ENCODE data around the gene SH3BP4. TPM values are rescaled to one million over a fixed set of nuclear protein-coding genes. Genes with fewer than 3 reads are reported as not detected.

SH3BP4 gene
- polyA plus RNA-seq, 6 donors from 2014 or later: 0.85 to 2.6 (median 2.2) TPM

GRCh38 chr2:235003096-235003775 lies 51.4 kb downstream of the SH3BP4 start:
- Mint-ChIP-seq H3K4me1 (peaks cover 0 to 8% (median 0%) of the 10 kb centered on the region in 3 donors), H3K27me3 (no peaks in the 10 kb centered on the region), H3K4me3 (peak overlapping the region in 1 of 8 donors; percentile 14), H3K9me3 (peaks cover 0 to 4% (median 0%) of the 10 kb centered on the region in 7 donors), H3K27ac (peak overlapping the region in 2 of 6 donors; percentile 7 to 52), H3K36me3 (no peaks in the 10 kb centered on the region)
- DNase-seq (no peak), ATAC-seq (ENCODE audit: low read depth in 2 of 2) (no peak)

GRCh38 chr2:235004329-235004903 lies 52.6 kb downstream of the SH3BP4 start:
- DNase-seq: no peak
- Mint-ChIP-seq H3K27ac (peak overlapping the region in 1 of 6 donors; percentile 33), H3K4me3 (no peak overlapping the region), H3K4me1 (peaks cover 0 to 20% (median 0%) of the 10 kb centered on the region in 3 donors), H3K9me3 (peaks cover 0 to 4% (median 0%) of the 10 kb centered on the region in 7 donors), H3K27me3 (no peaks in the 10 kb centered on the region), H3K36me3 (no peaks in the 10 kb centered on the region)
- no peak for ATAC-seq (ENCODE audit: low read depth in 2 of 2)

GRCh38 chr2:235005023-235005422 lies 53.2 kb downstream of the SH3BP4 start:
- Mint-ChIP-seq H3K4me1 (peaks cover 0 to 23% (median 0%) of the 10 kb centered on the region in 3 donors), H3K36me3 (no peaks in the 10 kb centered on the region), H3K27ac (no peak overlapping the region), H3K4me3 (no peak overlapping the region), H3K27me3 (no peaks in the 10 kb centered on the region), H3K9me3 (peaks cover 0 to 4% (median 0%) of the 10 kb centered on the region in 7 donors)
- DNase-seq: no peak
- ATAC-seq (ENCODE audit: low read depth in 2 of 2): no peak

GRCh38 chr2:235005603-235006259 lies 53.9 kb downstream of the SH3BP4 start:
- H3K9me3 Mint-ChIP-seq: peaks cover 0 to 4% (median 0%) of the 10 kb centered on the region in 7 donors
- H3K27ac Mint-ChIP-seq: peak overlapping the region in 1 of 6 donors; percentile 13
- no peaks in the 10 kb centered on the region for H3K36me3 Mint-ChIP-seq
- no peaks in the 10 kb centered on the region for H3K27me3 Mint-ChIP-seq
- no peak overlapping the region for H3K4me3 Mint-ChIP-seq
- H3K4me1 Mint-ChIP-seq: peaks cover 0 to 23% (median 0%) of the 10 kb centered on the region in 3 donors
- ATAC-seq (ENCODE audit: low read depth in 2 of 2): no peak
- no peak for DNase-seq

- Mint-ChIP-seq H3K9me3 (peaks cover 0 to 4% (median 0%) of the 10 kb centered on the region in 7 donors), H3K4me3 (no peak overlapping the region), H3K27ac (peak overlapping the region in 1 of 6 donors; percentile 42), H3K27me3 (peaks cover 0 to 6% (median 0%) of the 10 kb centered on the region in 3 donors), H3K36me3 (no peaks in the 10 kb centered on the region), H3K4me1 (peaks cover 0 to 23% (median 0%) of the 10 kb centered on the region in 3 donors)
- ATAC-seq (ENCODE audit: low read depth in 2 of 2) (no peak), DNase-seq (no peak)
Measured at GRCh38 chr2:235006461-235006860, 54.6 kb downstream of the SH3BP4 start.

- H3K27ac Mint-ChIP-seq: no peak overlapping the region
- H3K36me3 Mint-ChIP-seq: no peaks in the 10 kb centered on the region
- no peak for ATAC-seq (ENCODE audit: low read depth in 2 of 2)
- no peak overlapping the region for H3K4me3 Mint-ChIP-seq
- no peak for DNase-seq
- peaks cover 0 to 10% (median 0%) of the 10 kb centered on the region in 3 donors for H3K27me3 Mint-ChIP-seq
- H3K4me1 Mint-ChIP-seq: peaks cover 0 to 23% (median 0%) of the 10 kb centered on the region in 3 donors
- peaks cover 0 to 4% (median 0%) of the 10 kb centered on the region in 7 donors for H3K9me3 Mint-ChIP-seq
Measured at GRCh38 chr2:235006986-235007385, 55.2 kb downstream of the SH3BP4 start.

- peaks cover 0 to 4% (median 0%) of the 10 kb centered on the region in 7 donors for H3K9me3 Mint-ChIP-seq
- H3K4me1 Mint-ChIP-seq: peaks cover 0 to 23% (median 0%) of the 10 kb centered on the region in 3 donors
- no peaks in the 10 kb centered on the region for H3K36me3 Mint-ChIP-seq
- ATAC-seq (ENCODE audit: low read depth in 2 of 2) (no peak), DNase-seq (no peak)
- no peak overlapping the region for H3K4me3 Mint-ChIP-seq
- H3K27me3 Mint-ChIP-seq: peaks cover 0 to 10% (median 0%) of the 10 kb centered on the region in 3 donors
- no peak overlapping the region for H3K27ac Mint-ChIP-seq
Measured at GRCh38 chr2:235007664-235008457, 56.0 kb downstream of the SH3BP4 start.

GRCh38 chr2:235008584-235009044 lies 56.8 kb downstream of the SH3BP4 start:
- no peak for DNase-seq
- peaks cover 0 to 23% (median 0%) of the 10 kb centered on the region in 3 donors for H3K4me1 Mint-ChIP-seq
- no peak overlapping the region for H3K4me3 Mint-ChIP-seq
- peaks cover 0 to 10% (median 0%) of the 10 kb centered on the region in 3 donors for H3K27me3 Mint-ChIP-seq
- no peaks in the 10 kb centered on the region for H3K36me3 Mint-ChIP-seq
- ATAC-seq (ENCODE audit: low read depth in 2 of 2): no peak
- peak overlapping the region in 2 of 6 donors; percentile 3 to 72 for H3K27ac Mint-ChIP-seq
- H3K9me3 Mint-ChIP-seq: peaks cover 0 to 4% (median 0%) of the 10 kb centered on the region in 7 donors

GRCh38 chr2:235009081-235009480 lies 57.3 kb downstream of the SH3BP4 start:
- Mint-ChIP-seq H3K27ac (peak overlapping the region in 2 of 6 donors; percentile 20 to 47), H3K9me3 (peaks cover 0 to 4% (median 0%) of the 10 kb centered on the region in 7 donors), H3K36me3 (no peaks in the 10 kb centered on the region), H3K4me1 (peaks cover 0 to 23% (median 0%) of the 10 kb centered on the region in 3 donors), H3K27me3 (peaks cover 0 to 10% (median 0%) of the 10 kb centered on the region in 3 donors), H3K4me3 (no peak overlapping the region)
- DNase-seq: no peak
- ATAC-seq (ENCODE audit: low read depth in 2 of 2): no peak

GRCh38 chr2:235010117-235010714 lies 58.4 kb downstream of the SH3BP4 start:
- peak overlapping the region in 2 of 8 donors; percentile 13 to 47 for H3K4me3 Mint-ChIP-seq
- H3K9me3 Mint-ChIP-seq: peaks cover 0 to 2% (median under 1%) of the 10 kb centered on the region in 7 donors
- peaks cover 0 to 23% (median 0%) of the 10 kb centered on the region in 3 donors for H3K4me1 Mint-ChIP-seq
- peak overlapping the region in 1 of 6 donors; percentile 52 for H3K27ac Mint-ChIP-seq
- no peak for DNase-seq
- ATAC-seq (ENCODE audit: low read depth in 2 of 2): no peak
- peaks cover 0 to 10% (median 0%) of the 10 kb centered on the region in 3 donors for H3K27me3 Mint-ChIP-seq
- peaks cover 0 to 2% of the 10 kb centered on the region in 2 donors for H3K36me3 Mint-ChIP-seq

GRCh38 chr2:235011607-235011928 lies 59.8 kb downstream of the SH3BP4 start:
- H3K36me3 Mint-ChIP-seq: peaks cover 0 to 9% of the 10 kb centered on the region in 2 donors
- H3K4me3 Mint-ChIP-seq: no peak overlapping the region
- ATAC-seq (ENCODE audit: low read depth in 2 of 2) (no peak), DNase-seq (no peak)
- peaks cover 0 to 10% (median 0%) of the 10 kb centered on the region in 3 donors for H3K27me3 Mint-ChIP-seq
- H3K4me1 Mint-ChIP-seq: peaks cover 0 to 30% (median 0%) of the 10 kb centered on the region in 3 donors
- peaks cover 0 to 14% (median 6%) of the 10 kb centered on the region in 7 donors for H3K9me3 Mint-ChIP-seq
- H3K27ac Mint-ChIP-seq: peak overlapping the region in 1 of 6 donors; percentile 39

GRCh38 chr2:235011929-235012631 lies 60.3 kb downstream of the SH3BP4 start:
- no peak for ATAC-seq (ENCODE audit: low read depth in 2 of 2)
- peaks cover 0 to 9% of the 10 kb centered on the region in 2 donors for H3K36me3 Mint-ChIP-seq

More at GRCh38 chr2:235011929-235012631, 60.3 kb downstream of the SH3BP4 start:
- peaks cover 0 to 30% (median 0%) of the 10 kb centered on the region in 3 donors for H3K4me1 Mint-ChIP-seq
- no peak for DNase-seq
- H3K27me3 Mint-ChIP-seq: peaks cover 0 to 10% (median 0%) of the 10 kb centered on the region in 3 donors
- no peak overlapping the region for H3K4me3 Mint-ChIP-seq
- H3K9me3 Mint-ChIP-seq: peaks cover 2 to 14% (median 6%) of the 10 kb centered on the region in 7 donors
- H3K27ac Mint-ChIP-seq: peak overlapping the region in 3 of 6 donors; percentile 39 to 47 (median 42)

All from naive B cell (primary cell).